Mesenteric fat pad (tissue), 1 donor: ENCODE results near the gene TMEM259. TPM values are rescaled to one million over a fixed set of nuclear protein-coding genes. Genes with fewer than 3 reads are reported as not detected.

Source experiments
- DNase-seq: peaks from one replicate; pipeline ENCODE4 v3.0.0-alpha.2; 2020; ENCODE audit warnings: low spot score
- total RNA-seq: library from RNA; stranded (reverse); fragmentation: NEBNext Ultra II Directional; extraction: Animal tissue kit (Norgen Biotek cat#: 25700); gene quantifications from one replicate; pipeline ENCODE4 v1.2.1, GENCODE V29; 2021
- donor health status: DM: yes; HTN: yes; CAD: no.

The TMEM259 gene
- total RNA-seq, 1 donor from 2014 or later = 143 TPM

GRCh38 chr19:1004803-1005664, 15.9 kb downstream of the TMEM259 start:
- DNase-seq = no peak

GRCh38 chr19:1004204-1004802, 16.6 kb downstream of the TMEM259 start:
- no peak for DNase-seq

- no peak for DNase-seq
Observed at GRCh38 chr19:1003283-1003682, 17.6 kb downstream of the TMEM259 start.

GRCh38 chr19:1002600-1002999, 18.3 kb downstream of the TMEM259 start:
- DNase-seq = no peak

- DNase-seq = no peak
Observed at GRCh38 chr19:1001538-1002166, 19.3 kb downstream of the TMEM259 start.

GRCh38 chr19:1000591-1001537, 20.1 kb downstream of the TMEM259 start:
- DNase-seq = no peak

- no peak for DNase-seq
Observed at GRCh38 chr19:1000095-1000494, 20.8 kb downstream of the TMEM259 start, which contains the start of gene GRIN3B. TSS of gene GRIN3B (plus strand) at chr19:1000419. CDS start at chr19:1000438, 19 bp downstream.

GRCh38 chr19:999379-999719, 21.6 kb downstream of the TMEM259 start:
- no peak for DNase-seq

- DNase-seq = no peak
Observed at GRCh38 chr19:998064-998463, 22.9 kb downstream of the TMEM259 start.

- DNase-seq = no peak
Observed at GRCh38 chr19:996051-996838, 24.7 kb downstream of the TMEM259 start.

GRCh38 chr19:995051-995827, 25.7 kb downstream of the TMEM259 start:
- DNase-seq = no peak

- DNase-seq = no peak
Observed at GRCh38 chr19:994516-994915, 26.4 kb downstream of the TMEM259 start.

- DNase-seq = no peak
Observed at GRCh38 chr19:993831-994393, 27.0 kb downstream of the TMEM259 start.

- no peak for DNase-seq
Observed at GRCh38 chr19:993361-993830, 27.5 kb downstream of the TMEM259 start.

GRCh38 chr19:992670-993055, 28.3 kb downstream of the TMEM259 start:
- DNase-seq = no peak

GRCh38 chr19:991932-992669, 28.8 kb downstream of the TMEM259 start:
- DNase-seq = no peak

GRCh38 chr19:991174-991931, 29.6 kb downstream of the TMEM259 start:
- DNase-seq = no peak

- no peak for DNase-seq
Observed at GRCh38 chr19:990746-991145, 30.2 kb downstream of the TMEM259 start.
